NB4 (cell line): Measurements from ENCODE around the gene ZNF778.

Experiments used
- MYC ChIP-seq: IDR thresholded peaks from 2 replicates; pipeline ENCODE4 v1.6.1; 2011; ENCODE audit warnings: low read depth, low read length
- POLR2A ChIP-seq: IDR thresholded peaks from 2 replicates; pipeline ENCODE4 v1.6.1; 2011; ENCODE audit warnings: mild to moderate bottlenecking; ENCODE audit not compliant: insufficient read length; ENCODE audit errors: extremely low read depth
- TF ChIP-seq, protein P1 (sequence below): IDR thresholded peaks from one replicate; pipeline ENCODE4 v1.5.1; 2012; ENCODE audit warnings: low read depth, low read length
- TF ChIP-seq, protein P2 (sequence below): IDR thresholded peaks from 2 replicates; pipeline ENCODE4 v1.6.1; 2011; ENCODE audit warnings: low read depth, low read length

GRCh38 chr16:89273741-89274472 lies 56.4 kb downstream of the ZNF778 start:
- TF ChIP-seq, protein P1, sequence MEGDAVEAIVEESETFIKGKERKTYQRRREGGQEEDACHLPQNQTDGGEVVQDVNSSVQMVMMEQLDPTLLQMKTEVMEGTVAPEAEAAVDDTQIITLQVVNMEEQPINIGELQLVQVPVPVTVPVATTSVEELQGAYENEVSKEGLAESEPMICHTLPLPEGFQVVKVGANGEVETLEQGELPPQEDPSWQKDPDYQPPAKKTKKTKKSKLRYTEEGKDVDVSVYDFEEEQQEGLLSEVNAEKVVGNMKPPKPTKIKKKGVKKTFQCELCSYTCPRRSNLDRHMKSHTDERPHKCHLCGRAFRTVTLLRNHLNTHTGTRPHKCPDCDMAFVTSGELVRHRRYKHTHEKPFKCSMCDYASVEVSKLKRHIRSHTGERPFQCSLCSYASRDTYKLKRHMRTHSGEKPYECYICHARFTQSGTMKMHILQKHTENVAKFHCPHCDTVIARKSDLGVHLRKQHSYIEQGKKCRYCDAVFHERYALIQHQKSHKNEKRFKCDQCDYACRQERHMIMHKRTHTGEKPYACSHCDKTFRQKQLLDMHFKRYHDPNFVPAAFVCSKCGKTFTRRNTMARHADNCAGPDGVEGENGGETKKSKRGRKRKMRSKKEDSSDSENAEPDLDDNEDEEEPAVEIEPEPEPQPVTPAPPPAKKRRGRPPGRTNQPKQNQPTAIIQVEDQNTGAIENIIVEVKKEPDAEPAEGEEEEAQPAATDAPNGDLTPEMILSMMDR: no peak
- TF ChIP-seq POLR2A: no peak
- TF ChIP-seq, protein P2, sequence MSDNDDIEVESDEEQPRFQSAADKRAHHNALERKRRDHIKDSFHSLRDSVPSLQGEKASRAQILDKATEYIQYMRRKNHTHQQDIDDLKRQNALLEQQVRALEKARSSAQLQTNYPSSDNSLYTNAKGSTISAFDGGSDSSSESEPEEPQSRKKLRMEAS: no peak
- TF ChIP-seq MYC: no peak
